Measurements from ENCODE around the gene GSTO2. TPM values are rescaled to one million over a fixed set of nuclear protein-coding genes. Genes with fewer than 3 reads are reported as not detected.

The GSTO2 gene
- total and polyA plus RNA-seq, 2 of the 13 experiments (the other 11 are each of a cell fraction or from before 2014, with no cell fraction given) = 2.1 to 7.9 TPM

GRCh38 chr10:104315486-104315921 is 46.5 kb downstream of the GSTO2 start:
- Histone ChIP-seq H3K4me2 (ENCODE audit: low read depth, low read length) (no peak overlapping the region), H3K27me3 (ENCODE audit: control insufficient read depth in 1 of 2, insufficient read depth in 2 of 2, low read length in 2 of 2) (no peaks in the 10 kb centered on the region), H3K27ac (ENCODE audit: extremely low read length, insufficient read depth, low read length) (no peak overlapping the region), H3K79me2 (ENCODE audit: insufficient read depth, low read length) (no peaks in the 10 kb centered on the region), H3K9me3 (ENCODE audit: low read length) (no peaks in the 10 kb centered on the region), H3K4me3 (replicated peaks in 1 of 3; ENCODE audit: insufficient read depth in 1 of 3, low read depth in 2 of 3, low read length in 3 of 3) (no peak overlapping the region), H4K20me1 (ENCODE audit: insufficient read depth, low read length) (0 out of 2 replicates have a peak, but pooled peaks cover 3% of the 10 kb centered on the region), H3K4me1 (ENCODE audit: insufficient read depth, low read length) (no peaks in the 10 kb centered on the region), H3K36me3 (replicated peaks in 1 of 2; ENCODE audit: control insufficient read depth in 1 of 2, insufficient read depth in 2 of 2, low read length in 2 of 2) (peaks cover 8 to 10% of the 10 kb centered on the region in 2 experiments; a peak in 4 of 5 replicates), H3K9ac (ENCODE audit: insufficient read depth, low read depth, low read length) (no peak overlapping the region), H2AFZ (ENCODE audit: low read length) (no peak overlapping the region)
- DNase-seq (ENCODE audit: low spot score) (no peak), FAIRE-seq (no peak), ATAC-seq (no peak)
- in situ Hi-C loops (cut with HindIII; ENCODE audit: extremely low pct_ligation_motif_present, low pct_unique_long_range_greater_than_20kb) = no loop called here
- intact Hi-C loops (cut with micrococcal nuclease; ENCODE audit: unreplicated experiment) = no loop called here
- WGBS (ENCODE audit: low lambda C conversion rate) = 99% methylated on average over 18 of the region's 22 CpGs
- CTCF ChIA-PET (ENCODE audit: low intra/inter-chr PET ratio, low total read pairs) = interaction anchor here (1.1 kb wide), 1 partner anchor 35 kb away, joined by 3 read pairs; no protein-coding TSS in a partner anchor
- no TSS peak for BruUV-seq (replicated peaks)
- POLR2A ChIA-PET = no interaction called here
- TF ChIP-seq MED13 (CRISPR knock-in tag; IDR thresholded peaks at IDR 0.05) = no peak
- TF ChIP-seq ZNF619 (CRISPR knock-in tag; IDR thresholded peaks at IDR 0.05) = no peak
- no peak for TF ChIP-seq ZNF891 (CRISPR knock-in tag; IDR thresholded peaks at IDR 0.05)
- TF ChIP-seq SMC3 (IDR thresholded peaks at IDR 0.05; ENCODE audit: low read length) = no peak
- no peak for TF ChIP-seq ZNF644 (CRISPR knock-in tag; IDR thresholded peaks at IDR 0.05; ENCODE audit: low read depth)
- no peak for TF ChIP-seq REPIN1 (CRISPR knock-in tag; IDR thresholded peaks at IDR 0.05; ENCODE audit: borderline replicate concordance, low read depth)
- no peak for TF ChIP-seq CBX5 (CRISPR knock-in tag; IDR thresholded peaks at IDR 0.05; ENCODE audit: borderline replicate concordance)
- no peak for TF ChIP-seq SMYD3 (CRISPR knock-in tag; IDR thresholded peaks at IDR 0.05)
- no peak for TF ChIP-seq MEF2D (CRISPR knock-in tag; IDR thresholded peaks at IDR 0.05)
- TF ChIP-seq, protein P1, sequence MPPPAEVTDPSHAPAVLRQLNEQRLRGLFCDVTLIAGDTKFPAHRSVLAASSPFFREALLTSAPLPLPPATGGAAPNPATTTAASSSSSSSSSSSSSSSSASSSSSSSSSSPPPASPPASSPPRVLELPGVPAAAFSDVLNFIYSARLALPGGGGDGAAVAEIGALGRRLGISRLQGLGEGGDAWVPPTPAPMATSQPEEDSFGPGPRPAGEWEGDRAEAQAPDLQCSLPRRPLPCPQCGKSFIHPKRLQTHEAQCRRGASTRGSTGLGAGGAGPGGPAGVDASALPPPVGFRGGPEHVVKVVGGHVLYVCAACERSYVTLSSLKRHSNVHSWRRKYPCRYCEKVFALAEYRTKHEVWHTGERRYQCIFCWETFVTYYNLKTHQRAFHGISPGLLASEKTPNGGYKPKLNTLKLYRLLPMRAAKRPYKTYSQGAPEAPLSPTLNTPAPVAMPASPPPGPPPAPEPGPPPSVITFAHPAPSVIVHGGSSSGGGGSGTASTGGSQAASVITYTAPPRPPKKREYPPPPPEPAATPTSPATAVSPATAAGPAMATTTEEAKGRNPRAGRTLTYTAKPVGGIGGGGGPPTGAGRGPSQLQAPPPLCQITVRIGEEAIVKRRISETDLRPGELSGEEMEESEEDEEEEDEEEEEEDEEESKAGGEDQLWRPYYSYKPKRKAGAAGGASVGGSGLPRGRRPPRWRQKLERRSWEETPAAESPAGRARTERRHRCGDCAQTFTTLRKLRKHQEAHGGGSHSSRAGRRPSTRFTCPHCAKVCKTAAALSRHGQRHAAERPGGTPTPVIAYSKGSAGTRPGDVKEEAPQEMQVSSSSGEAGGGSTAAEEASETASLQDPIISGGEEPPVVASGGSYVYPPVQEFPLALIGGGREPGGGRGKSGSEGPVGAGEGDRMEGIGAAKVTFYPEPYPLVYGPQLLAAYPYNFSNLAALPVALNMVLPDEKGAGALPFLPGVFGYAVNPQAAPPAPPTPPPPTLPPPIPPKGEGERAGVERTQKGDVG (CRISPR knock-in tag; IDR thresholded peaks at IDR 0.05; ENCODE audit: borderline replicate concordance) = no peak
- no peak for TF ChIP-seq TAF1 (CRISPR knock-in tag; IDR thresholded peaks at IDR 0.05)
- TF ChIP-seq ZNF207 (IDR thresholded peaks at IDR 0.05; ENCODE audit: borderline replicate concordance) = no peak
- no peak for TF ChIP-seq AGO1 (IDR thresholded peaks at IDR 0.05; ENCODE audit: low read depth, low read length, poor library complexity, severe bottlenecking)
- TF ChIP-seq ZBTB26 (CRISPR knock-in tag; IDR thresholded peaks at IDR 0.05; ENCODE audit: borderline replicate concordance) = no peak
- TF ChIP-seq KAT2B (IDR thresholded peaks at IDR 0.05; ENCODE audit: borderline replicate concordance, low read depth, low read length) = no peak
- TF ChIP-seq RFX3 (CRISPR knock-in tag; IDR thresholded peaks at IDR 0.05) = no peak
- TF ChIP-seq ZNF17 (CRISPR knock-in tag; IDR thresholded peaks at IDR 0.05) = no peak
- TF ChIP-seq SYNCRIP (IDR thresholded peaks at IDR 0.05; ENCODE audit: insufficient read depth, low read depth, low read length) = no peak
- no peak for TF ChIP-seq NKX3-1 (CRISPR knock-in tag; IDR thresholded peaks at IDR 0.05)

Measured in HepG2 (cell line).